Measurements from ENCODE around the gene MESP1.

- no peak for TF ChIP-seq EZH2 (IDR thresholded peaks at IDR 0.05; ENCODE audit: borderline replicate concordance)
- TF ChIP-seq EZH2phosphoT487 (IDR thresholded peaks at IDR 0.05; ENCODE audit: low read depth, severe bottlenecking, unreplicated experiment): no peak
- TF ChIP-seq CTCF (IDR thresholded peaks at IDR 0.05; ENCODE audit: poor library complexity): no peak
These were observed 5.3 kb downstream of the MESP1 start for GRCh38 chr15:89745768-89746167.
